Ovary (tissue), 3 donors: ENCODE measurements around the gene HASPIN.

Source experiments
- EP300 ChIP-seq: sonication (generic); formaldehyde crosslinking; IDR thresholded peaks from one replicate; pipeline ENCODE4 v1.6.1; 2017; ENCODE audit warnings: antibody characterized with exemption
- POLR2A ChIP-seq: fragments of 450-650 bp; IDR thresholded peaks from one replicate; pipeline ENCODE4 v1.6.1; 2017; ENCODE audit warnings: antibody characterized with exemption, mild to moderate bottlenecking, moderate library complexity
- TF ChIP-seq, protein P1 (sequence below), 3 donors: fragments of 450-650 bp in 2 of 3; fragments of 200-600 bp in 1 of 3; IDR thresholded peaks; one replicate each; pipeline versions ENCODE4 v1.5.1 to v1.8.0; 2016 to 2022; ENCODE audit warnings: antibody characterized with exemption in 3 of 3, mild to moderate bottlenecking in 1 of 3
- donor health status: DM: no; HTN: no; CAD: no.

DNA sequence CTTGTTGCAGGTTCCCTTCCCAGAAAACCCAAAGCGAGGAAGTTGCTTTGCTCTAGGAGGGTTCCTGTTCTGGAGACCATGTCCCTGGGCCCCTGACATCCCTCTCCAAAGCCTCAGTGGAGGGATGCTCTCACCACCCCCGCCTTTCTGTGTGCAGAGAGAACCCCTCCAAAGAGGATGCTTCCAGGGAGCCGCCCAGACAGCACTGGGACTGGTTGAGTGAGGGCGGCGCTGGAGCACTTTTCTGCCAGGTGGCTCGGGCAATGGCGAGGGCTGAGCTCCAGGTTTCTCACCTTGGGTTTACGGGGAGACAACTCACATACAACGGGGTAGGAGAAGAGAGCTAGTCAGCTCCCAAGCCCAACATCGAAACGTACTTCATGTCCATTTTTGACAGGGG lies 47.8 kb upstream of the HASPIN start:
- TF ChIP-seq, protein P1, sequence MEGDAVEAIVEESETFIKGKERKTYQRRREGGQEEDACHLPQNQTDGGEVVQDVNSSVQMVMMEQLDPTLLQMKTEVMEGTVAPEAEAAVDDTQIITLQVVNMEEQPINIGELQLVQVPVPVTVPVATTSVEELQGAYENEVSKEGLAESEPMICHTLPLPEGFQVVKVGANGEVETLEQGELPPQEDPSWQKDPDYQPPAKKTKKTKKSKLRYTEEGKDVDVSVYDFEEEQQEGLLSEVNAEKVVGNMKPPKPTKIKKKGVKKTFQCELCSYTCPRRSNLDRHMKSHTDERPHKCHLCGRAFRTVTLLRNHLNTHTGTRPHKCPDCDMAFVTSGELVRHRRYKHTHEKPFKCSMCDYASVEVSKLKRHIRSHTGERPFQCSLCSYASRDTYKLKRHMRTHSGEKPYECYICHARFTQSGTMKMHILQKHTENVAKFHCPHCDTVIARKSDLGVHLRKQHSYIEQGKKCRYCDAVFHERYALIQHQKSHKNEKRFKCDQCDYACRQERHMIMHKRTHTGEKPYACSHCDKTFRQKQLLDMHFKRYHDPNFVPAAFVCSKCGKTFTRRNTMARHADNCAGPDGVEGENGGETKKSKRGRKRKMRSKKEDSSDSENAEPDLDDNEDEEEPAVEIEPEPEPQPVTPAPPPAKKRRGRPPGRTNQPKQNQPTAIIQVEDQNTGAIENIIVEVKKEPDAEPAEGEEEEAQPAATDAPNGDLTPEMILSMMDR (IDR thresholded peaks at IDR 0.05): no peak
- TF ChIP-seq POLR2A (no peak), EP300 (no peak)
